NCI-H748 treated with DMSO at 0.1 percent for 48 hours (cell line): ENCODE data around the gene GXYLT1.
"Not testable (repeated sequence)": the region's sequence is repeated elsewhere in the genome, so short reads cannot be mapped to it uniquely, and the experiment has no call there.

ENCODE experiments used
- DNase-seq: peaks from one replicate; lab custom pipeline; 2025; lab: John Stamatoyannopoulos, UW

GXYLT1 gene

DNA sequence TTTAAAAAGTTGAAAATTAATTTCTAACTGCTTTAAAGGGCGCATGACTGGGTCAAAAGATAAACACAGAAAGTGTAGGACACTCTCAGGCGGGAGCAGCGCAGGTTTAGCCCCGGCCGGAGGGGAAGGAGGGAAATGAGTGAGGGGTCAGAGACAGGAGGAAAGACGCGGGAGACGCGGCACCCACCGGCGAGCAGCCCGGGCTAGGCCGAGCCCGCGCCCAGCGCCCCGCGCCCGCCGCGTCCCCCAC, 591 bp downstream of the GXYLT1 start:
- no peak for DNase-seq

DNA sequence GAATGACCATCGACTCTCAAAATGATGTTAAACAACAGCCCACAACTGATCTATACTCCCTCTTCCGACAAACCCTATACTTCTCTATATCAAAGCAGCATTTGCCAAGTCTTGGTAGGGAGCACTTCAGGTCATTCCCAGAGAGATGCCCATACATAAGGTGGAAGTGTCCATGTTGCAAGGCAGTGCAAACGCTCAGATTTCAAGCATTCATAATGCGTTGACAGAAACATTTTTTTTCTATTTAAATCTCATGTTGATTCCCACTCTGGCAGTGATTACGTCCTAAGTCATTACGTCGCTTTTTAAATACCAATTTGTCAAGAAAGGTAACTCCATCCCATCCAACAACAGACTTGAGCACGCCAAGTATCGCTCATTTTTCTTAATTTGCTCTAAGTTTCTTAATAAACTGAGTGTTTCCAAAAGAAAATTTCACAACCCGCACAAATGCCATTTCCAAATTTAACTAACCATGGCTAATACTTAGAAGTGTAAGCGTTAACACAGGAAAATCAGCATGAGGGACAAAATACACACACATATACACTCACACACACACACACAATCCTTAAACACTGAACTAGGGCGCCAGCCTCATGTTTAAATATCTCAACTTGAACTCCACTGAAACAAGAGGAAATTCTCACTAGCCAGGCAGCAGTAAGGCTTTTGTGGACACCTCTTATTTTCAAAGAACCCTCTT, 1.1 kb downstream of the GXYLT1 start:
- DNase-seq: peak; percentile 55

DNA sequence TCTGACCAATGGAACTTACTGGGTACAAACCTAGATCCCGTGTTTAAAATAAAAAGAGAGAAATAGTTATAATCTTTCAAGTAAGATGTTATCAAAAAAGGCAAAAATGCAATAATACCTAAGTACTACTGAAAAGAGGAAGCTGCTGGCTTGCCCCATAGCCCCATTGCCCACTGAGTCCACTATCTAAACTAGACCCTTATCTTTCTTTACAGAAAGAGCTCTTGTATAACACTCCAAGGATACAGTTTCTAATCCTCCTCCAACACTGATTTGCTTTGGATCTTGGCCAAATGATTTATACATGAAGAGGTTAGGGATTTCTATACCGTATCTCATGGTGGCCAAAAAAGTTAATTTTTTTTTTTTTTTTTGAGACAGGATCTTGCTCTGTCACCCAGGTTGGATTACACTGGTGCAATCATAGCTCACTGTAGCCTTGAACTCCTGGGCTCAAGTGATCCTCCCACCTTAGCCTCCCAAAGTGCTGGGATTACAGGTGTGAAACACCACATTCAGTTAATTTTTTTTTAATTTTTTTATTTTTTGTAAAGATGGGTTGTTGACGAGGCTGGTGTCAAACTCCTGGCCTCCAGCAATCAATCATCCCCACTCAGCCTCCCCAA, 2.6 kb downstream of the GXYLT1 start:
- no peak for DNase-seq

DNA sequence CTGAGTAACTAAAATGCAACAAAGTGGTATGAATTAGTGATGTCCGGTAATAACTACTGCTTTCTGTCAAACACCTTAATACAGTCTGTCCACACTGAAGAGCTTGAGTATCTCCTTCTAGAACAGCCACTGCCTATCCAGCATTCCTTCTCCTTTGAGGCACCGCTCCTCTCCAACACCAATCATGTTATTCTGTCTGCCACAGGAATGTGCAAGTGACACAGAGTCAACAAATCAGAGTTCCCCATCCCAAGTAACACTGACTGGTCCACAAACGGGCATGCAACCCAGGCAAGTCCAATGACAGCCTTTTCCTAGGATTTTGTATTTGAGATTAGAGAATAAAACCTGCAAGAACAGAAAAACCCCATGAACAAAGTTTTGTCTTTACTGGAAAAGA, 3.8 kb downstream of the GXYLT1 start:
- no peak for DNase-seq

DNA sequence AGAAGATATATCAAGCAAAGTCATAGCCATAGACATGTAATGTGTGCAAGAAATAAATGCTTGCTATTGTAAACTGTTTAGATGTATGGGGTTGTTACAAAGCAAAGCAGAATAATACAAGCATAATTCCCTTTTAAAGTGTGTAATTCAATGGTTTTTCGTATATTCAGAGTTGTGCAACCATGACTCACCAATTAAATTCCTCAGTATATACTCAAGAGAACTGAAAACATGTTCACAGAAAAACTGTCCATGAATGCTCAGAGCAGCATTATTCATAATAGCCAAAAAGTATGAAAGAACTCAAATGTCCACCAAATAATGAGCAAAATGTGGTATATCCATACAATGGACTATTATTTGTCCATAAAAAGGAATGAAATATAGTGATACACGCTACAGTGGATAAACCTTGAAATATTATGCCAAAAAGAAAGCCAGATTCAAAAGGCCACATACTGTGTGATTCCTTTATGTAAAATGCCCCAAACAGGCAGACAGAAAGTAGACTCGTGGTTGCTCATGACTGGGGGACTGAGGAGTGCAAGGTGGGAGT, 9.3 kb downstream of the GXYLT1 start:
- DNase-seq: no peak

DNA sequence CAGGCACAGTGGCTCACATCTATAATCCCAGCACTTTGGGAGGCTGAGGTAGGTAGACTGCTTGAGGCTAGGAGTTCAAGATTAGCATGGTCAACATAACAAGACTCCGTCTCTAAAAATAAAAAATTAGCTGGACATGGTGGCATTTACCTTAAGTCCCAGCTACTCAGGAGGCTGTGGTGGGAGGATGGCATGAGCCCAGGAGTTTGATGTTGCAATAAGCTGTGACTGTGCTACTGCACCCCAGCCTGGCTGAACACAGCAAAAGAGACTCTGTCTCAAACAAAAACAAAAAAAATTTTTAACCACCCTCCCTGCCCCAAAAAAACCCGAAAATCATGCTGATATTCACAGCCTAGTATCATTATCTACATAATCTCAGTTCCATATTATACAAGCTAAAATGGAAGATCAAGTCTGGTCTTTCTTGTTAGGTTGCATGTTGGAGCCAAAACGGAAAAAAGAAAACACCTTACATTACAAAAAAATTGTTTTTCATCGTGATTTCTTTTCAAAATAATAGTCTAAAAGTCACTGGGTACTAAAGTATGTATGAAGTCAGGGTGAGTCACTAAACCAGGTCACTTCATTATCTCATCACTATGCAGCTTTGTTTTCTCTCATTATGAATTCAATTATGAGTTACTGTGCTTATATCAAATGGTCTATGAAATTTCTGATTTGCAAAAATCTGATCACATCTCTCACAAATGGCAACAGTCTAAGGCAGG, 13.8 kb downstream of the GXYLT1 start:
- DNase-seq: no peak

DNA sequence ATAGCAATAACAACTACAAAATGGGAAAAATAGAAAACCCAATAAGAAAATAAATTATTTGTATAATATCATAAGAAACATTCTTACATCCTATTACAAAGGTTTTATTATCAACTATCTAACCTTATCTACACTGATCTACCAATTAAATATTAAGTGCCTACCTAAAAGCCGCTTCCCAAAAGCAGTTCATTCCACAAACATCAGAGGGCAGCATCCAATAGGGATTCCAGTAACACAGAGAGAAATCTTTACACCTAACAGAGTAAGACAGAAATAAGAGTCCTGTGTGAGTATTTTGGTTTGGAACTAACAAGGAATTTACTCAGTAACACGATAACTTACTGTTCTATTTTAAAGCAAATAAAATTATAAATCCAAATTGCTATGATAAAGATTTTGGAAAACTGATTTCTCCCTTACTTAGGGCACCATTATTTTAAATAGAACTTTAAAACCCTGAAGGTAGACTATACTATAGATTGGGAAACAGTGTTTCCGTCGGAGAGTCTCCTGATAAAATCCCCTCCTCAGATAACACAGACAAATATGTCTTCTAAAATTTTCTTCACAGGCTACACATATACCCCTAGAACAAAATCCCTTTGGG, 15.0 kb downstream of the GXYLT1 start:
- peak; percentile 53 for DNase-seq

DNA sequence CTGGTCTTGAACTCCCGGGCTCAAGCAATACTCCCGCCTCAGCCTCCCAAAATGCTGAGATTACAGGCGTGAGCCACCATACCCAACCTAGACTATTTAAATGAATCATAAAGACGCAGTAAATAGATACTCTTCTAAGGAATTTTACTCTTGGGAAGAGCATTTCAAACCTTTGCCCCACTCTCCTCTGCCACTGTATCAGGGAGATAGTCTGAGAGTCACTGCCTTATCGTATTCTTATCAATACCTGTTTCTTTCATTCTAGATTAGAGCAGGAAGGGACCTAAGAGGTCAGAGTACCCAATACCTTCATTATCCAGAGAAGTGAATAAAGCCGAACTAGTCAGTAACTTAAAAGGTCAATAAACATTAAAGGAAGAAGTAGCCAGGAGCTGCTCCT, 15.8 kb downstream of the GXYLT1 start:
- no peak for DNase-seq

DNA sequence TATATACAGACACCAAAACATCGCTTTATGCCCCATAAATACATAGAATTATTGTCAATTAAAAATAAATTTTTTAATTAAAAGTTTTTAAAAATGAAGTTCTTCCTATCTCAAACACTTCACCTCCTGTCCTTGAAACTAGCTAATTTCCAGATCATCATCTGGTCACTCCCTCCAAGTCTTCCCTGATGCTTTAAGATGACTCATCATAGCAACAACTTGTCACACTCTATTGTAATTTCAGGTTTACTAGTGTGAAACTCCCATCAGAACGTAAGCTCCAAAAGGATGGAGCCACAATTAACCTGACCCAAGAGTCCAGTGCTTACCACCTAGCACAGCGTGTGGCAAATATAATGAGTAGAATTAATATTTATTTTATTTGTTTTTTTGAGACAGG, 16.3 kb downstream of the GXYLT1 start:
- DNase-seq: no peak

DNA sequence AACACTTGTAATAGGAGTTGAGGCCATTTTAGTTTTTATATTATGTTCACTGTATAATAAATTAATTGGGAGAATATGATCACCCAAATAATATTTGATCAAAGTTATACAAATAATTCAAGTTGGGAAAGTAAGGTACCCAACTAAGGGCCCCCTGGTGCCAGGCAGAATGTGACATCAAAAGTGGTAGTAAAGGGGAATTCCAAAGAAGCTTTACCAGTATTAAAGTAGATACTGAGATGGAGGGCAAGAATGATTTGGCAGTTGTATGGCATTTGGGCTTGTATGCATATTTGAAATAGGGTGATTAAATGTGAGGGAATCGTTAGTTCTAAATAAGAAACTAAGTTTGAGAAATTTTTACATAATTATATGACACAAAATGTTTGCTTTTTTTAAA, 17.7 kb downstream of the GXYLT1 start:
- DNase-seq: no peak

DNA sequence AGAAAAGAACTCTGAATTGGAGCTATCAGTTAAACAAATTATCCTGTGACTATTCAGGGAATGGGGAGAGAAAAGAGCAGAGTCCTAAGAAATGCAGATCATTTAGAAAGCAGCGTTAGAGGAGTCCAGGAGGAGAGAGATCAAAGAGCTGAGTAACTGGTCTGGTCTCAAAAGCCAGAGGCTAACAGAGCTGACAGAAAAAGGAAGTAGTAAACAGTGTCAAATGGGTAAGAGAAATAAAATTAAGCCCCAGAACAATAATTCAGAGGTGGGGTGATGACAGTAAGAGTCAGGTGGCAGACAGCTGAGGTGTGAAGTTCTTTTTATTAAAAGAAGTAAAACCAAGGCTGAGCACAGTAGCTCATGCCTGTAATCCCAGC, 19.3 kb downstream of the GXYLT1 start:
- no peak for DNase-seq

DNA sequence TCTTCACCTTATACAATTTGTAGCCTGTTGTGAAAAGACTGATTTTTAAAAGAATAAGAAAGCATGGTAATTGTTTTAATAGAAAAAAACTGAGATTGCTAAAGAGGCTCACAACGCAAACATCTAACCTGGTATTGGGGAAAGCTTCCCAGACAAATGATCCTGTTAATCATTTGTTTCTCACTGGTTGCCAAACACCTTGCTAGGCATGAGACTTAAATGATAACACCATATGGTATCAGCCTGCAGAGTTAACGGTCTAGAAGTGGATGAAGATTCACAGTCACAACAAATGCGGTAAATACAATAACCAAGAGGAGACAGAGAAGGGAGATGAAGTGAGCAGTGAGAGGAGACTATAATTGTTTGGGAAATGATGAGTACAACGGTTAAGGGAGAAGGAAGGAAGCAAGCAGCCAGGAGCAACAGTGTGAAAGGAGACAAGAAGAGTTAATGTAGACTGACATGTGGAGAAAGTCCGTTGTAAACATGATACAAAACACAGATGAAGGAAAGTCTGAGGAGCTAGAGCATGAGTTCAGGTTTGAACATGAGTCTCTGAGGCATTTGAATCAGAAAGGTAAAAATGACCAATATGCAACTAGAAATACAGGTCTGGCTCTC, 19.8 kb downstream of the GXYLT1 start:
- no peak for DNase-seq

DNA sequence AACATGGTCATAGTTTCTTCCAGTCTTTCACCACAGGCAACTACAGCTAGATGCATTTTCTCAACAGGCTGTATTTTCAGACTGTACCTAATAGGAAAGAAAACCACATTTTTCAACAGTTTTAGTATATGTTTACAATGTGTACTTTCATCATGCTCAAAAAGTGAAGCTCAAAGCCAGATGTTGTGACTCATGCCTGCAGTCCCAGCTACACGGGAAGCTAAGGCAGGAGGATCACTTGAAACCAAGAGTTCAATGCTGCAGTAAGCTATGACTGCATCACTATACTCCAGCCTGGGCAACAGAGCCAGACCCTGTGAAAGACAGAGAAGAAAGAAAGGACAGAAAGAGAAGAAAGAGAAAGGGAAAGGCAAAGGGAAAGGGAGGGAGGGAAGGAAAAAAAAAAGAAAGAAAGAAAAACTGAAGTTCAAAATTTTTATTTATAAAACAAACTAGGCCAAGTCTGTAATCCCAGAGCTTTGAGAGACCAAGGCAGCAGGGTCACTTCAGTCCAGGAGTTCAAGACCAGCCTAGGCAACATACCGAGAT, 25.5 kb downstream of the GXYLT1 start:
- no peak for DNase-seq

DNA sequence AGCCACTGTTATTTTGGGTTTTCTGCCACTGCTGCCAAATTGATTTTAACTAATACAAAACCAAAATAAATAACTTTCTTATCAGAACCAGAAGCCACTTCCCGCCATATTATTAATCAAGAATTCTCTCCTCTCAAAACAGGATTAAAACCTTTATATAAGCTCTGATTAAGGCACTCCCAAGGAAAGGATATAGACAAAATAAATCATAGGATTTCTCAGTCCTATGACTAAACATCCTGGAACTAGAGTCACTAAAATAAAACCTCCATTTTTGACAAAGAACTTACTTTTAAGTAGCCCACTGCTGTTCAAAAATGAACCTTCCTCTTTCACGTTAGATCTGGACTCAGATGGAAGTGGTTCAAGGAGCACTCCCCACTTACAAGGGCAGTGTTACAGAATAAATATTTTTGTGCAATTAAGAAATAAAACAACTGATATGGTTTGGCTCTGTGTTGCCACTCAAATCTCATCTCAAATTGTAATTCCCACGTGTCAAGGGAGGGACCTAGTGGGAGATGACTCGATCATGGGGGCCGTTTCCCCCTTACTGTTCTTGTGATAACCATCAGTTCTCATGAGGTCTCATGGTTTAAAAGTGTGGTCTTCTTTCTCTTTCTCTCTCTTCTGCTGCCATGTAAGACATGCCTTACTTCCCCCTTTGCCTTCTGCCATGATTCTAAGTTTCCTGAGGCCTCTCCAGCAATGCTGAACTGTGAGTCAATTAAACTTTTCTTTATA, 26.4 kb downstream of the GXYLT1 start:
- DNase-seq: no peak

DNA sequence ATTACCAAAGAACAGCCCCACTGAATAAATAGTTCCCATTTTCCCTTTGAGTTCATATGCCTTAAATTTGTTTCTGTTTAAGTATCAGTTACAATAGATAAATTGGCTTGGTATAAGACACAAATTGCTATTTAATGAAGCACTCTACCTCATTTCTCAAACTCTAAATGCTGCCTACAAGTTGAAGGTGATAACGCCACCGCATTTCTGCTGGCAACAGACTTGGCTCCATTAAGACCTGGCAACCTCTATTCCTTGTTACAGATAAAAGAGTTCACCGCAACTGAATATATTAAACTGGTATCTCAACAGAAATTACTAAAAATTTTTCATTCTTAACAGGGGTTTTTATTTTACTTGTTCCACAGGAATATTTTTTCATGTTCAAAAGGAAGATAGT, 35.6 kb downstream of the GXYLT1 start:
- DNase-seq: no peak

DNA sequence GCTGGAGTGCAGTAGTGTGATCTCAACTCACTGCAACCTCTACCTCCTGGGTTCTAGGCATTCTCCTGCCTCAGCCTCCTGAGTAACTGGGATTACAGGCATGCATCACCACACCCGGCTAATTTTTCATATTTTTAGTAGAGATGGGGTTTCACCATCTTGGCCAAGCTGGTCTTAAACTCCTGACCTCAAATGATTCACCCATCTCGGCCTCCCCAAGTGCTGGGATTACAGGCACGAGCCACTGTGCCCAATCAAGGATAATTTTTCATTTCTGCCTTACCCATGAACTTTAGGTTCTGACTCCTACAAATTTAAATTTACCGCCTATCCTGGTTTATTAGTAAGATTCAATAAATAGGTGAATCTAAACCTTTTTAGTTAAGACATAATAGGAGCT, 37.9 kb downstream of the GXYLT1 start:
- DNase-seq: not testable (repeated sequence)

DNA sequence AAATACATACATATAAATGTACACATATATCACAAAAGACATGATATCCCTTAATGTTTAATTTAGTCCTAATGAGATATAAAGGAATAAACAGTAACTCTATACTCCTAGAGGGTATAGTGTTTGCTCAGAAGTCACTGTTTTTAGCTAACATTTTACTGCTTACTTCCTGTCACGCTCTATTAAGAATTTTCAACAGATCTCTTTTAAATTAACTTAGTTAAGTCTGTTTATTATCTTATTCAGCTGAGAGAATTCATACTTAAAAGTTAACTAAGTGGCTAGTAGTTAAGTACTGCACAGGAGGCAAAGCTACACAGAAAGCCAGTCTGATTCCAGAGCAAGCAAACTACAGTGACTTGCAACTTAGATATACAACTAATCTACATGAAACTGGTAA, 39.9 kb downstream of the GXYLT1 start:
- no peak for DNase-seq

DNA sequence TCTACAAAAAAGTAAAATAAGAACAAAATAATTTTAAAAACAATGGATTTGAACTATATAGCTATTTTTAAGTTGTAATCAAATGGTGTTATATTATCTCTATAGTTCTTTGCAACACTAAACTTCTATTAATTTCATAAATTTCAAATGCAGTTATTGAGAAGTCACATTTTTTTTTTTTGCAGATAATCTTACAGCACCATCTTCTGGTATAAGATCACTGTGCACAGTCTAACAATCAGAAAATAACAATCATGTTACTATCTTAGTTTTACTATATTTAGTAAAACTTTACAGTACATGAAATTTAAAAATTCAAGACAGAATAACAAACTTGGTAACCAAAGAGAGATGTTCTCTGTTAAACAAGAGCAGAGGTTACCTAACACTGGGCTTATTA, 40.6 kb downstream of the GXYLT1 start:
- no peak for DNase-seq

DNA sequence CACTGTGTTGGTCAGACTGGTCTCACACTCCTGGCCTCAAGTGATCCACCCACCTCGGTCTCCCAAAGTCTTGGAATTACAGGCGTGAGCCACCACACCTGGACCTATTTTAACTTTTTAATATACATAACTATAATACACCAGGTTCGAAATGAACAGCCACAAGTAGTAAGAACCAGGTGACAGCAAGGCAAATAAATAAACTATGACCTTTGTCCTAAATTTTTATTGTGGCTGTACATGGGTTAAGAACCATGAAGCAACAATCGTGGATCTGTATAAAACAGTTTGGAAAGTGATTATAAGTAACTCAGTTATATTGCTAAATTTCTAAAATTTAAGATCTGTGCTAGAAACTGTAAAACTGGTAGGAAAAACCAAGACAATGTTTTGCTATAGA, 41.5 kb downstream of the GXYLT1 start:
- DNase-seq: no peak

DNA sequence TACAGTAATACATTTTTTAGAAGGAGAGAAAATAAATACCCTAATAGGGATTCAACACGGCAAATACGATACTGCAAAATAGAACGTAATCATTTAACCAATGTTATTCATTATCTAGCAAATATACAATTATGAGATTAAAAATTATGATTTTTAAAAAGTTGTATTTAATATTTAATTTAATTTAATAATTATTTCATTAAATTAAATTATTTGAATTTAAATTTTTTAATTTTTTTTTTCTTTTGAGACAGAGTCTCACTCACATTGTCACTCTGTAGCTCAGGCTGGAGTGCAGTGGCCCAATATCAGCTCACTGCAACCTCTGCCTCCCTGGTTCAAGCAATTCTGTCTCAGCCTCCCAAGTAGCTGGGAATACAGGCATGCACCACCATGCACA, 42.0 kb downstream of the GXYLT1 start:
- DNase-seq: no peak

DNA sequence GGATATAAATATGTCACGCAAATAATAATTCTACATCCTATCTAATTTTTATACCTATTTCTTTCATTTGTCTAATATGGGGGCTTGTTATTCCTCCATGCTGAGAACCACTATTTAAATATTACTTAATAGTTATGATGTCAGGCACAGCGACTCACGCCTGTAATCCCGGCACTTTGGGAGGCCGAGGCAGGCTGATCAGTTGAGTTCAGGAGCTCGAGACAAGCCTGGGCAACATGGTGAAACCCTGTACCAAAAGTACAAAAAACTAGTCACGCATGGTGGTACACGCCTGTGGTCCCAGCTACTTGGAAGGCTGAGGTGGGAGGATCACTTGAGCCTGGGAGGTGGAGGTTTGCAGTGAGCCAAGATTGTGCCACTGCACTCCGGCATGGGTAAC, 45.2 kb downstream of the GXYLT1 start:
- no peak for DNase-seq

DNA sequence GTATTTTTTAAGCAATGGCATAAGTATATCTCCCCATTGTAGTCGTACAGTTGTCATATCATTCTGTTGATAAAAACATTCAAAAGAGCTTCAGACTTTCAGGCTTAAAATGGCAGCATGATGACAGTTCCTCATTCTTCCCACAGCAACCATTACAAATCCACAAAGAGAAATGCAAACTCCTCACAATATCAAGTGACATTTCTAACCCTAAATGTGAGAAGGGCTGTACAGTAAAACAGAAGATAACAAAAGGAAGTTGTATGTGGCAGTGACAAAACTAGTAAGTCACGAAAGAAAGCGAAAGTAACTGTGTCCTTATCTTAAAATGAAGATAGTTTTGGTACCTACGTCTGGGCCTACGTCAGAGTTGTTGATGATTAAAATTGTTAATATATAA, 46.7 kb downstream of the GXYLT1 start:
- no peak for DNase-seq
